Natural killer cell (primary cell): ENCODE results near the gene MYB. TPM values are rescaled to one million over a fixed set of nuclear protein-coding genes. Genes with fewer than 3 reads are reported as not detected.

Experiments used
- ATAC-seq, 3 donors: fragments of 150-1000 bp in 2 of 3; fragments of 200-7000 bp in 1 of 3; cut with Tn5 transposase; 1 replicate in 1 of 3; 2 replicates in 2 of 3; pipeline ENCODE4 v1.10.0; 2021; ENCODE audit warnings: mild to moderate bottlenecking in 2 of 3, moderate library complexity in 2 of 3
- DNase-seq, 2 donors: peaks; one replicate each; pipeline versions ENCODE4 v3.0.0 to v3.0.0-alpha.2; 2013 to 2021; ENCODE audit warnings: mixed read lengths in 1 of 2
- H3K27ac ChIP-seq: one replicate; pipeline ENCODE4 v1.5.1; 2013; ENCODE audit warnings: mild to moderate bottlenecking, low read length
- H3K27me3 ChIP-seq: one replicate; pipeline ENCODE4 v1.6.1; 2013; ENCODE audit warnings: low read length; ENCODE audit not compliant: control insufficient read depth, insufficient read depth
- H3K36me3 ChIP-seq: one replicate; pipeline ENCODE4 v1.6.1; 2013; ENCODE audit warnings: low read length; ENCODE audit not compliant: control insufficient read depth, insufficient read depth
- H3K4me1 ChIP-seq: one replicate; pipeline ENCODE4 v1.6.1; 2013; ENCODE audit warnings: low read length; ENCODE audit not compliant: control insufficient read depth, insufficient read depth
- H3K4me3 ChIP-seq: one replicate; pipeline ENCODE4 v1.5.1; 2013; ENCODE audit warnings: low read length
- H3K9me3 ChIP-seq: one replicate; pipeline ENCODE4 v1.6.1; 2013; ENCODE audit warnings: low read length; ENCODE audit not compliant: control insufficient read depth, insufficient read depth
- H3K27ac Mint-ChIP-seq, 2 donors: one replicate each; pipeline ENCODE4 v1.8.0; 2022; ENCODE audit warnings: mild to moderate bottlenecking in 2 of 2, mixed read lengths in 2 of 2, moderate library complexity in 1 of 2
- H3K27me3 Mint-ChIP-seq, 2 donors: one replicate each; pipeline ENCODE4 v1.8.0; 2022; ENCODE audit warnings: low read depth in 2 of 2, mixed read lengths in 2 of 2
- H3K36me3 Mint-ChIP-seq: one replicate; pipeline ENCODE4 v1.8.0; 2022; ENCODE audit warnings: mixed read lengths
- H3K4me1 Mint-ChIP-seq, 2 donors: one replicate each; pipeline ENCODE4 v1.8.0; 2022; ENCODE audit warnings: mixed read lengths in 2 of 2
- H3K4me3 Mint-ChIP-seq: one replicate; pipeline ENCODE4 v1.8.0; 2022; ENCODE audit warnings: mild to moderate bottlenecking, moderate library complexity, mixed read lengths
- H3K9me3 Mint-ChIP-seq, 2 donors: one replicate each; pipeline ENCODE4 v1.8.0; 2022; ENCODE audit warnings: mixed read lengths in 2 of 2
- WGBS: methylation state at CpG from one replicate; pipeline ENCODE4 v1.1.7; 2013; ENCODE audit warnings: missing lambda C conversion rate; ENCODE audit not compliant: insufficient coverage; 5-methylcytosine and 5-hydroxymethylcytosine counted together
- intact Hi-C: fragments of 100-400 bp; cut with micrococcal nuclease; formaldehyde crosslinking; loops from one replicate; pipeline ENCODE4 v1.14.2; 2022
- total RNA-seq, 4 donors: library from RNA; stranded (reverse); fragments of 120-200 nt in 1 of 4; gene quantifications; one replicate each; pipeline versions ENCODE4 v1.2.3 to v1.2.4, GENCODE V29; 2013 to 2022
- TF ChIP-seq, protein P1 (sequence below): fragments of 200-600 bp; IDR thresholded peaks from one replicate; pipeline ENCODE4 v1.8.0; 2022; ENCODE audit warnings: antibody characterized with exemption

Gene MYB
- total RNA-seq, 3 donors from 2014 or later (not counting 1 experiment from before 2014, with no cell fraction given) = 0.40 to 3.5 (median 1.3) TPM

DNA sequence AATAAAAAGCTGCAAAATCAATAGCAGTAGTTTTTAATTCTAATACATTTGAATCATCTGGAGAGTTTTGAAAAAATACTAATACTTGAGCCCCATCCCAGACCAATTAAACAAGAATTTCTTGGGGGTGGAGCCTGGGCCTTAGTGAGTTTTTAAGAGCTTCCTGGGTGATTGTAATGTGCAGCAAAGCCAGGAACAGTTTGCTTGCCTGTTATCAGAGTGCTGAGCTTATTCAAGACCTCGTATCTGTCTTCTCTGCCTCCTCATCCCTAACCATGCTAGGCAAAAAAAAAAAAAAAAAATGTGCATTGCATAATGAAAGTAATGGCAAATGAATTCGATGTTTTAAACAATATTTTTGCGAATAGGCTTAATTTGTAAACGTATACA, 36.4 kb upstream of the MYB start:
- Mint-ChIP-seq H3K9me3 (no peaks in the 10 kb centered on the region), H3K27ac (peak overlapping the region; percentile 51 to 80), H3K27me3 (no peaks in the 10 kb centered on the region), H3K36me3 (no peaks in the 10 kb centered on the region), H3K4me1 (peaks cover 6 to 18% of the 10 kb centered on the region in 2 donors), H3K4me3 (no peak overlapping the region)
- Histone ChIP-seq H3K9me3 (no peaks in the 10 kb centered on the region), H3K4me1 (no peaks in the 10 kb centered on the region), H3K27me3 (no peaks in the 10 kb centered on the region), H3K4me3 (no peak overlapping the region), H3K36me3 (no peaks in the 10 kb centered on the region), H3K27ac (no peak overlapping the region)
- DNase-seq (no peak), ATAC-seq (no peak)
- intact Hi-C loops = loop anchor here (1.0 to 5.0 kb wide), 2 partner anchors 38 to 279 kb away; partner anchors contain the start of gene MYB
- TF ChIP-seq, protein P1, sequence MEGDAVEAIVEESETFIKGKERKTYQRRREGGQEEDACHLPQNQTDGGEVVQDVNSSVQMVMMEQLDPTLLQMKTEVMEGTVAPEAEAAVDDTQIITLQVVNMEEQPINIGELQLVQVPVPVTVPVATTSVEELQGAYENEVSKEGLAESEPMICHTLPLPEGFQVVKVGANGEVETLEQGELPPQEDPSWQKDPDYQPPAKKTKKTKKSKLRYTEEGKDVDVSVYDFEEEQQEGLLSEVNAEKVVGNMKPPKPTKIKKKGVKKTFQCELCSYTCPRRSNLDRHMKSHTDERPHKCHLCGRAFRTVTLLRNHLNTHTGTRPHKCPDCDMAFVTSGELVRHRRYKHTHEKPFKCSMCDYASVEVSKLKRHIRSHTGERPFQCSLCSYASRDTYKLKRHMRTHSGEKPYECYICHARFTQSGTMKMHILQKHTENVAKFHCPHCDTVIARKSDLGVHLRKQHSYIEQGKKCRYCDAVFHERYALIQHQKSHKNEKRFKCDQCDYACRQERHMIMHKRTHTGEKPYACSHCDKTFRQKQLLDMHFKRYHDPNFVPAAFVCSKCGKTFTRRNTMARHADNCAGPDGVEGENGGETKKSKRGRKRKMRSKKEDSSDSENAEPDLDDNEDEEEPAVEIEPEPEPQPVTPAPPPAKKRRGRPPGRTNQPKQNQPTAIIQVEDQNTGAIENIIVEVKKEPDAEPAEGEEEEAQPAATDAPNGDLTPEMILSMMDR = no peak
- no CpG with 5 or more reads among the region's 4 CpGs for WGBS

DNA sequence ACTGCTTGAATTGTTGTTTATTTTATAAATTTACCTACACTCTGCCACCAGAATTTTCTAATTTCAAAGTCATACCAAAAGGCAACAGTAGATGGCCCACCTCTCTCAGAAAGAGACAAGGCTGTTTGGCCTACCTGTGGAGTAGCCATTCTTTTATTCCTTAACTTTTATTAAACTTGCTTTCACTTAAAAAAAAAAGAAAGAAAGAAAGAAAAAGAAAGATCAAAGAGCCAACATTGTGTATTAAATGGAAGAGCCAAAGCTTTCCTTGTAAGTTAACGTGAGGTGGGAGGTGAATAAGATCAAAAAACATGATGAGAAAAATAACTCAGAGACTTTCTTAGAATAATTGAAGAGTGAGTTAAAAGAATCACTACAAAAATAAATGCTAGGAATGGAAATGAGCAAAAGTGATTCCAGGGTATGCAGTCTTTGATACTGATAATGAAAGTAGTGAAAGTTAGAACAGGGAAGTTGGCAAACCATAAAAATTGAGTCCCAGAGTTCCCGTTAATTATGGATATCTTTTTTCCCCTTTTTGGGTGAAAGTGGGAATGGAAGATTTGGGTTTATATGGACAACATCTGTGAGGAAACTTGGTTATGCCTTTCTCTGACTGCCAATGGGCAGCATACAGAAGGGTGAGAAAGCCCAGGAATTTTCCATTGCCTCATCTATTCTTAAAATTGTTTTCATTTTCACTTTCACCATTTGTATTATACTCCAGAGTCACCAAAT, 35.9 kb upstream of the MYB start:
- 52% methylated on average over 2 of the region's 2 CpGs for WGBS
- Histone ChIP-seq H3K9me3 (no peaks in the 10 kb centered on the region), H3K36me3 (no peaks in the 10 kb centered on the region), H3K4me3 (peak overlapping the region; percentile 4), H3K4me1 (no peaks in the 10 kb centered on the region), H3K27me3 (no peaks in the 10 kb centered on the region), H3K27ac (no peak overlapping the region)
- no peaks in the 10 kb centered on the region for H3K9me3 Mint-ChIP-seq
- no peaks in the 10 kb centered on the region for H3K27me3 Mint-ChIP-seq
- intact Hi-C loops = loop anchor here (1.0 to 5.0 kb wide), 2 partner anchors 37 to 278 kb away; partner anchors contain the start of gene MYB
- H3K4me3 Mint-ChIP-seq = peak overlapping the region; percentile 77
- ATAC-seq = peak; percentile 57 to 73 (median 57)
- peaks cover 6 to 18% of the 10 kb centered on the region in 2 donors for H3K4me1 Mint-ChIP-seq
- TF ChIP-seq, protein P1 = peak; percentile 66
- peak in 1 of 2 donors; percentile 68 for DNase-seq
- H3K36me3 Mint-ChIP-seq = no peaks in the 10 kb centered on the region
- peak overlapping the region; percentile 51 to 80 for H3K27ac Mint-ChIP-seq

DNA sequence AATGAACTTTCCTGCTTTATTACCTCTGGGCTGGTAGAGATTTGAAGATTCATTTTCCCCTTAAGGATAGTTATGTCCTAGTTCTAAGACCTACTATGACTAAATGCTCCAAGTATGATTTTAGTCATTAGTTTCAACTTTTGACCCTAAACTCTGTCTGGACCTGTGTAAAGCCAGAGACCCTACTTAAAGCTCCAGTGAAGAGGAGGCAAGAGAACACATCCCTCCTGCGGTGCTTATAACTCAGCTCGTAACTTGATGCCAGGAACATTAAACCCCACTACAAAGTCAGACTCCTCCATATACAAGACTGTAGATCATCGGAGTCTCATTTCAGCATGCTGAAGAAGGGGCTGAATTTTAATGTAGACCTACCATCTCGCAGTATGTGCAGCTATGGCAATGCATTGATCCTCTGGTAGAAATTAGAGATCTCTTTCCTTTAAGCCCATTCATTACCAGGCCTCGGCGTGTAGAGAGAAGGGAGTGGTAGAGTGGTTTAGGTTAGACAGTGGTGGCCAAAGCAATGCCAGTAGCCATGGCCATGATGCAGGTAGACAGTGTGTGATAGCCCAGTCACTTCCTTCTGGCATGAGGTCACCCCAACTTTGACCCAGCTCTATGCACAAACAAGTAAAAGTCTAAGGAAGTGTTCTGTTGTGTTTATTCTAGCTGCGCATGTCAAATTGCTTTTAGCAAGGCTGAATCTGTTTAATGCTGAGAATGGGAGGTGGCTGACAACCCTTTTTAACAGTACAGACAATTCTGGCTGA, 34.8 kb upstream of the MYB start:
- intact Hi-C loops = loop anchor here (2.0 to 5.0 kb wide), 2 partner anchors 36 to 110 kb away; partner anchors contain the start of gene MYB

More for the DNA sequence above, 34.8 kb upstream of the MYB start:
- peaks cover 6 to 18% of the 10 kb centered on the region in 2 donors for H3K4me1 Mint-ChIP-seq
- no peak for DNase-seq
- no peaks in the 10 kb centered on the region for H3K9me3 Mint-ChIP-seq
- no peaks in the 10 kb centered on the region for H3K36me3 Mint-ChIP-seq
- Histone ChIP-seq H3K4me1 (no peaks in the 10 kb centered on the region), H3K9me3 (no peaks in the 10 kb centered on the region), H3K36me3 (no peaks in the 10 kb centered on the region), H3K27me3 (no peaks in the 10 kb centered on the region), H3K4me3 (no peak overlapping the region), H3K27ac (no peak overlapping the region)
- no peaks in the 10 kb centered on the region for H3K27me3 Mint-ChIP-seq
- TF ChIP-seq, protein P1 = no peak
- H3K27ac Mint-ChIP-seq = peak overlapping the region in 1 of 2 donors; percentile 51
- no peak for ATAC-seq
- 93% methylated on average over 6 of the region's 7 CpGs for WGBS
- no peak overlapping the region for H3K4me3 Mint-ChIP-seq
